Stimulated activated CD8-positive, alpha-beta memory T cell treated with anti-CD3 and anti-CD28 coated beads, Interleukin-12 subunit alpha, Interleukin-12 subunit beta, amount 100 ng/mL, for 4 hours (primary cell): ENCODE data around the gene OR2A2.
"Not testable (repeated sequence)": the region's sequence is repeated elsewhere in the genome, so short reads cannot be mapped to it uniquely, and the experiment has no call there.

Experiments
- DNase-seq: peaks from one replicate; pipeline ENCODE4 v3.0.0-alpha.2; 2020; ENCODE audit warnings: low read depth

Gene OR2A2

DNA sequence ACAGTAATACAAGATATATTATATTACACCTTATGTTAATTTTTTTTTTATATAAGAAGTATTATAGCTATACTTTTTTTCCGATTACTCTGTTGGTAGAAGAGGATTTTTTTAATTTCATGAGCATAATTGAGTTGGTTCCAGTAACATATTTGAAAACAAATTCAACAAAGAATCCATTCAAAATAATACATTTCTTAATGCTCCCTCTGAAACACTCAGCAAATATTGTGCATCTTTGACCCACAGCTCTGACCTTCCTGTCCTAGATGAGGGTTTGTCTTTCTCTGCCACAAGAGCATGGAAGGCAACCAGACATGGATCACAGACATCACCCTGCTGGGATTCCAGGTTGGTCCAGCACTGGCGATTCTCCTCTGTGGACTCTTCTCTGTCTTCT is at the start of gene OR2A2:
TSS of gene OR2A2 (plus strand) at position 301 of the 400 bp plus-strand sequence. CDS start at position 301, 0 bp downstream.
- no peak for DNase-seq

DNA sequence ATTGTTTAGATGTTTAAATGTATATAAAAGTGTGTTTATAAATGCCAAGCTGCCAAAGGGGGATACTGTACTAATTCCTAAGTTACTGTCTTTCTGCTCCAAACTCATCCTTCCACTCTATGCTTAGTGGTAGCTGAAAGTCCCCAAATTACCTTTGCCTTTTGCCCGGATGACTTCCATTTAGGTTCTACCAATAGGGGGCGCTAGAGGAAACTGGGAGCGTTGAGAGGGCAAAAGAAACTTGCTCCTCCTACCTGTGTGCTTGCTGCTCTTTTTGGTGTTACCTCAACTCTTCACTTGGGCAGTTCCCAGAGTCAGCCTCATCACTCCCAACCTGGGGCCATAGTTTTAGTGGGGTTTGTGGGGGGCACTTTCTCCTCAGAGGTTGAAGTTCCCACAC is 45.7 kb upstream of the OR2A2 start:
- DNase-seq: no peak

GRCh38 chr7:144069511-144069910 is 39.9 kb upstream of the OR2A2 start, which contains the start of gene OR2A25:
OR2A25 (plus strand) TSS chr7:144069811; CDS start chr7:144074220, 4,409 bp downstream.
- DNase-seq: no peak

DNA sequence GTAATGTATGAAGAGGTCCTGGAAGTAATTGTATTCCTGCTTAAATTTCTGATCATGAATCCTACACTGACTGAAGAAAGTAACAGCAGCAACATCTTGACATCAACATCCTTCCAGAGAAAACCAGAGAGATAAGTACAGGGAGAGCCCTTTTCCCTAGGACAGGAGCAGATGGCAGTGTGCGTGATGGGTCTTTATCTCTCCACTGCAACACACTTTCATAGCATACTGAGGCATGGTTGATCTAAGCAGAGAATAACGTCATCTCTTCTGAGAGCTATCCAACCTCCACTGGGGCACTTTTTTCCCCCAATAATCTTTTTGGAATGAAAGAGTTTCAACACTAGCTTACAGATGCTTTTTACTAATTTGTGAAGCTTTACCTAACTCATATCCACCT is 39.4 kb upstream of the OR2A2 start:
- DNase-seq: no peak

DNA sequence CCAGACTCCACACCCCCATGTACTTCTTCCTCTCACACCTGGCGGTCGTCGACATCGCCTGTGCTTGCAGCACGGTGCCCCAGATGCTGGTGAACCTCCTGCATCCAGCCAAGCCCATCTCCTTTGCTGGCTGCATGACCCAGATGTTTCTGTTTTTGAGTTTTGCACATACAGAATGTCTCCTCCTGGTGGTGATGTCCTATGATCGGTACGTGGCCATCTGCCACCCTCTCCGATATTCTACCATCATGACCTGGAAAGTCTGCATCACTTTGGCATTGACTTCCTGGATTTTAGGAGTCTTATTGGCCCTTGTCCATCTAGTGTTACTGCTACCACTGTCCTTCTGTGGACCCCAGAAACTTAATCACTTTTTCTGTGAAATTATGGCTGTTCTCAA is 35.0 kb upstream of the OR2A2 start:
- no peak for DNase-seq

- DNase-seq: no peak
These were observed 23.4 kb upstream of the OR2A2 start, which contains the start of gene OR2A12 for GRCh38 chr7:144085978-144086377. OR2A12 (plus strand) TSS chr7:144086278; CDS start chr7:144095108, 8,830 bp downstream.

GRCh38 chr7:144086730-144087129 is 22.7 kb upstream of the OR2A2 start:
- DNase-seq: no peak

- DNase-seq: no peak
These were observed 22.2 kb upstream of the OR2A2 start for GRCh38 chr7:144087230-144087629.

DNA sequence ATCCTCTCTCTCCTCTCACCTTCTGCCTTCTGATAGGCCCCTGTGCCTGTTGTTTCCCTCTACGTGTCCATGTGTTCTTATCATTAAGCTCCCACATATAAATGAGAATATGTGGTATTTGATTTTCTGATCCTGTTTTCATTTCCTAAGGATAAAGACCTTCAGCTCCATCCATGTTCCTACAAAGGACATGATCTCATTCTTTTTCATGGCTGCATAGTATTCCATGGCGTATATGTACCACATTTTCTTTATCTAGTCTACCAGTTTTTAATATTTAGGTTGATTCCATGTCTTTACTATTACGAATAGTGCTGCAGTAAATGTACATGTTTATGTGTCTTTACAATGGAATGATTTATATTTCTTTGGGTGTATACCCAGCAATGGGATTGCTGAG is 18.7 kb upstream of the OR2A2 start:
- DNase-seq: no peak

DNA sequence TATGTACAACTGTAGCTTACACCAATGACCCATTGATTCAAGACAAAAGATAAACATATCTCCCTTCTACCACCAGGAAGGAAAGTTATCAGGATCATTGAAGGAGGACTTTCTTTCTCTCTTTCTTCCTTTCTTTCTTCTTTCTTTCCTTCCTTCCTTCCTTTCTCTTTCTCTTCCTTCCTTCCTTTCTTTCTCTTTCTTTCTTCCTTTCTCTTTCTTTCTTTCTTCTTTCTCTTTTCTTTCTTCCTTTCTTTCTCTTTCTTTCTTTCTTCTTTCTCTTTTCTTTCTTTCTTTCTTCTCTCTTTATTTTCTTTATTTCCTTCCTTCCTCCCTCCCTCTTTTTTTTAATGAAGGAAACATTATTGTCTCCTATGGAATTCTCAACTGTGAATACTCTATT is 10.6 kb upstream of the OR2A2 start:
- DNase-seq: no peak

- no peak for DNase-seq
These were observed 8.8 kb upstream of the OR2A2 start for GRCh38 chr7:144100607-144101006.

- DNase-seq: no peak
These were observed 7.3 kb upstream of the OR2A2 start for GRCh38 chr7:144102041-144102440.

GRCh38 chr7:144105211-144105610 is 4.2 kb upstream of the OR2A2 start:
- DNase-seq: no peak

GRCh38 chr7:144110272-144110671 is 889 bp downstream of the OR2A2 start:
- DNase-seq: no peak

DNA sequence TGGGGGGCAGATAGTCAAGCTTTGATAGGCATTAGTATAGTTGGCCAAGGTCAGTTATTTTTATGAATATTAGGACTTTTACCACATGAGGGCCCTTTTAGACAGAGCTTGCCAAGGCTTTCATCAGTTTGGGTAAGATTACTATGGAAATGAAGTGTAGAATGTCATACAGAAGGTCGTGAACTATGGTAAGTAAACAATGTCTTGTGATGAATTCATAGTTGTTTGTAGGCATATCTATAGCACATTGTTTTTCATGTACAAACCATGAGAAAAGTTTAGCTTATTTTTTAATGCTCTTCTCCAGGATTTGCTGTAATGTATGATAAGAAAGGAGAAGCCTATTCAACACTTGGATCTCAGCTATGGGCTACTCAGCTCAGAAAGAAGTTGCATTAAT is 4.3 kb downstream of the OR2A2 start:
- no peak for DNase-seq

DNA sequence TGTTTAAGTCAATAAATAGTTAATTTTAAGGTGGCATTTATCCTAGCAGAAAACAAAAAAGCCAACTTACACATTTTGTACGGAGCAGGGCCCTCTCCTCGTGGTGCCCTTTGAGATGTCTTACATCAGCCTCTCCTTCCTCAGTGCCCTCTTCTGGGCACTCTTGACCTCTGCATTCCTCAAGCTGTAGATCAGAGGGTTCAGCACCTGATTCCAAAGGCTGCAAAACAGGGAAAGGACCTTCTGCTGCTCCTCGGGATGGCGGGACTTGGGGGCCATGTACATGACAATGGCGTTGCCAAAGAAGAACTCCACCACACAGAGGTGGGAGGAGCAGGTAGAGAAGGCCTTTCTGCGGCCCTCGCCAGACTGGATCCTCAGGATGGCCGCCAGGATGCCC is 9.0 kb downstream of the OR2A2 start:
- no peak for DNase-seq

DNA sequence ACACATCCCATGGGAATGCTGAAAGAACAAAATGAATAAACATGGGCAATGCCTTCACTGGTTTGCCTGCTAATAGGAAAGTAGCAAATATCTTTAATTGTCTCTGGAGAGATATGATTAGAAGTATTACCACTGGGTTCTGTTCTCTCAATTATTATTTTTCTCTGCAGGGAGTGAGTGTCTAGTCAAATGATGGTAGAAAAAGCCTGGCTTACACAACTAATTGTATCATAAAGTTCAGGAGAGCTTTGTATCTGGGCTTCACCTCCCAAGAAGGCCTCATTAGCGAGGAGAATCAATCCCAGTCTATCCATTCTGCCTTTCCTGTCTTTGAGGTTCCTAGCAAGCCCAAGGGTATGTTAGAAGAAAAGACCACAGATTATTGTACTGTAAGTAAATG is 13.5 kb downstream of the OR2A2 start, which contains the start of gene OR2A14:
TSS of gene OR2A14 (plus strand) at position 301 of the 400 bp plus-strand sequence. CDS start 5,937 bp downstream, outside the sequence.
- DNase-seq: no peak

GRCh38 chr7:144127714-144128334 is 18.4 kb downstream of the OR2A2 start:
- peak; percentile 57 for DNase-seq

DNA sequence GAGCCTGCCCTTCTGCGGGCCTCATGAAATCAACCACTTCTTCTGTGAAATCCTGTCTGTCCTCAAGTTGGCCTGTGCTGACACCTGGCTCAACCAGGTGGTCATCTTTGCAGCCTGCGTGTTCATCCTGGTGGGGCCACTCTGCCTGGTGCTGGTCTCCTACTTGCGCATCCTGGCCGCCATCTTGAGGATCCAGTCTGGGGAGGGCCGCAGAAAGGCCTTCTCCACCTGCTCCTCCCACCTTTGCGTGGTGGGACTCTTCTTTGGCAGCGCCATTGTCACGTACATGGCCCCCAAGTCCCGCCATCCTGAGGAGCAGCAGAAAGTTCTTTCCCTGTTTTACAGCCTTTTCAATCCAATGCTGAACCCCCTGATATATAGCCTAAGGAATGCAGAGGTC is 20.2 kb downstream of the OR2A2 start:
- DNase-seq: not testable (repeated sequence)

DNA sequence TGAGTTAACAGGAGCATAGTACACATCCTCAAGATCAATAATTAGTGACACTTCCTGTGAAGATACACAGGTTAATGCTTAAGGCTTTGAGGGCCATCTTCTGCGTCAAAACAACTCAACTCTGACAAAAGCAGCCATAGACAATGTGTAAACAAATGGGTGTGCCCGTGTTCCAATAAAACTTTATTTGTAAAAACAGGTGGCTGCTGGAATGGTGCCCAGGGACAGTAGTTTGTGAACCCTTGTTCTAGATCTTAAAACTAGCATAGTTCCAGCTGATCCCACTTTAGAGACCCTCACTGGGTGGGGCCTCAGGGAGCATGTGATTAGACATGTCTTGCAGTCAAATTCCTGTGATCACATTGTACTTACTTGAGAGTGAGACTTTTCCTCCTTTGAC is 21.3 kb downstream of the OR2A2 start:
- no peak for DNase-seq

GRCh38 chr7:144132262-144132661 is 22.9 kb downstream of the OR2A2 start:
- no peak for DNase-seq

- no peak for DNase-seq
These were observed 23.9 kb downstream of the OR2A2 start for GRCh38 chr7:144133307-144133706.

DNA sequence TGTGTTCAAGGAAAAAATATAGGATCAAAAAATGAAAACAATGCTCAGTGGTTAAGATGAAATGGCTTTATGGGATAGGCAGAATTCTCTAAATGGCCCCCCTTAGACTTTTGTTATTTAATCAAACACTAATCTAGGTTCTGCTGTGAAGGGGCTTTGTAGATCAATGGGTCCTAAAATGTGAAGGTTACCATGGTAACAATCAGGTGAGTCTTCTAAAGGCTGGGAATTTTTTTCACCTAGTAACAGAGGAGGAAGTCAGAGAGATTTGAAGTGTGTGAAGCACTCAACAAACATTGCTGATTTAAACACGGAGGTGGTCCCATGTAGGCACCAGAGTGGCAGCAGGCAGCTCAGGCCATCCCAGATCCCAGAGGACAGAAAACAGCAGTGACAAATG is 24.7 kb downstream of the OR2A2 start:
- DNase-seq: no peak

- no peak for DNase-seq
These were observed 28.1 kb downstream of the OR2A2 start for GRCh38 chr7:144137501-144137900.
